Measurements from ENCODE around the gene SPATA31D3.

SPATA31D3 gene

GRCh38 chr9:81971727-81972126 is 28.4 kb downstream of the SPATA31D3 start:
- TF ChIP-seq POU6F1 (CRISPR knock-in tag; IDR thresholded peaks at IDR 0.05; ENCODE audit: borderline replicate concordance, low read depth): no peak
- no peak for TF ChIP-seq ZFP30 (CRISPR knock-in tag; IDR thresholded peaks at IDR 0.05)
- no peak for TF ChIP-seq ZC3H10 (CRISPR knock-in tag; IDR thresholded peaks at IDR 0.05)
- TF ChIP-seq BACH2 (CRISPR knock-in tag; IDR thresholded peaks at IDR 0.05; ENCODE audit: borderline replicate concordance): no peak
- TF ChIP-seq ESRRG (CRISPR knock-in tag; IDR thresholded peaks at IDR 0.05): no peak
- no peak for TF ChIP-seq OSR1 (CRISPR knock-in tag; IDR thresholded peaks at IDR 0.05)
- no peak for ATAC-seq

- ATAC-seq: no peak
- TF ChIP-seq, protein P1, sequence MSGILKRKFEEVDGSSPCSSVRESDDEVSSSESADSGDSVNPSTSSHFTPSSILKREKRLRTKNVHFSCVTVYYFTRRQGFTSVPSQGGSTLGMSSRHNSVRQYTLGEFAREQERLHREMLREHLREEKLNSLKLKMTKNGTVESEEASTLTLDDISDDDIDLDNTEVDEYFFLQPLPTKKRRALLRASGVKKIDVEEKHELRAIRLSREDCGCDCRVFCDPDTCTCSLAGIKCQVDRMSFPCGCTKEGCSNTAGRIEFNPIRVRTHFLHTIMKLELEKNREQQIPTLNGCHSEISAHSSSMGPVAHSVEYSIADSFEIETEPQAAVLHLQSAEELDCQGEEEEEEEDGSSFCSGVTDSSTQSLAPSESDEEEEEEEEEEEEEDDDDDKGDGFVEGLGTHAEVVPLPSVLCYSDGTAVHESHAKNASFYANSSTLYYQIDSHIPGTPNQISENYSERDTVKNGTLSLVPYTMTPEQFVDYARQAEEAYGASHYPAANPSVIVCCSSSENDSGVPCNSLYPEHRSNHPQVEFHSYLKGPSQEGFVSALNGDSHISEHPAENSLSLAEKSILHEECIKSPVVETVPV (CRISPR knock-in tag; IDR thresholded peaks at IDR 0.05): no peak
- TF ChIP-seq ISL1 (CRISPR knock-in tag; IDR thresholded peaks at IDR 0.05) (no peak), TOX (CRISPR knock-in tag; IDR thresholded peaks at IDR 0.05; ENCODE audit: borderline replicate concordance) (no peak), ZFP30 (CRISPR knock-in tag; IDR thresholded peaks at IDR 0.05) (no peak), ZNF565 (CRISPR knock-in tag; conservative IDR thresholded peaks at IDR 0.05; ENCODE audit: low read depth) (no peak), ZC3H10 (CRISPR knock-in tag; IDR thresholded peaks at IDR 0.05) (no peak), TSHZ2 (CRISPR knock-in tag; IDR thresholded peaks at IDR 0.05) (no peak), POU6F1 (CRISPR knock-in tag; IDR thresholded peaks at IDR 0.05; ENCODE audit: borderline replicate concordance, low read depth) (no peak), CSDC2 (CRISPR knock-in tag; IDR thresholded peaks at IDR 0.05) (no peak), TCF4 (CRISPR knock-in tag; IDR thresholded peaks at IDR 0.05; ENCODE audit: borderline replicate concordance) (no peak), ZNF70 (CRISPR knock-in tag; IDR thresholded peaks at IDR 0.05) (no peak), GLIS3 (CRISPR knock-in tag; IDR thresholded peaks at IDR 0.05) (no peak), ARNTL (CRISPR knock-in tag; IDR thresholded peaks at IDR 0.05; ENCODE audit: borderline replicate concordance, low read depth) (no peak), ESRRG (CRISPR knock-in tag; IDR thresholded peaks at IDR 0.05) (no peak), CREB5 (CRISPR knock-in tag; IDR thresholded peaks at IDR 0.05; ENCODE audit: low read depth) (no peak), ZNF8 (CRISPR knock-in tag; IDR thresholded peaks at IDR 0.05) (no peak)
- TF ChIP-seq, protein P2, sequence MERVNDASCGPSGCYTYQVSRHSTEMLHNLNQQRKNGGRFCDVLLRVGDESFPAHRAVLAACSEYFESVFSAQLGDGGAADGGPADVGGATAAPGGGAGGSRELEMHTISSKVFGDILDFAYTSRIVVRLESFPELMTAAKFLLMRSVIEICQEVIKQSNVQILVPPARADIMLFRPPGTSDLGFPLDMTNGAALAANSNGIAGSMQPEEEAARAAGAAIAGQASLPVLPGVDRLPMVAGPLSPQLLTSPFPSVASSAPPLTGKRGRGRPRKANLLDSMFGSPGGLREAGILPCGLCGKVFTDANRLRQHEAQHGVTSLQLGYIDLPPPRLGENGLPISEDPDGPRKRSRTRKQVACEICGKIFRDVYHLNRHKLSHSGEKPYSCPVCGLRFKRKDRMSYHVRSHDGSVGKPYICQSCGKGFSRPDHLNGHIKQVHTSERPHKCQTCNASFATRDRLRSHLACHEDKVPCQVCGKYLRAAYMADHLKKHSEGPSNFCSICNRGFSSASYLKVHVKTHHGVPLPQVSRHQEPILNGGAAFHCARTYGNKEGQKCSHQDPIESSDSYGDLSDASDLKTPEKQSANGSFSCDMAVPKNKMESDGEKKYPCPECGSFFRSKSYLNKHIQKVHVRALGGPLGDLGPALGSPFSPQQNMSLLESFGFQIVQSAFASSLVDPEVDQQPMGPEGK (CRISPR knock-in tag; IDR thresholded peaks at IDR 0.05; ENCODE audit: borderline replicate concordance): no peak
These were observed 31.5 kb downstream of the SPATA31D3 start for GRCh38 chr9:81974764-81975163.

GRCh38 chr9:81976351-81976750 is 33.1 kb downstream of the SPATA31D3 start:
- ATAC-seq: no peak
- no peak for TF ChIP-seq CSDC2 (CRISPR knock-in tag; IDR thresholded peaks at IDR 0.05)

All from SK-N-SH treated with all-trans-retinoic acid at 6 μM for 48 hours (cell line).